ENCODE results near the gene MECP2.

MECP2 gene

DNA sequence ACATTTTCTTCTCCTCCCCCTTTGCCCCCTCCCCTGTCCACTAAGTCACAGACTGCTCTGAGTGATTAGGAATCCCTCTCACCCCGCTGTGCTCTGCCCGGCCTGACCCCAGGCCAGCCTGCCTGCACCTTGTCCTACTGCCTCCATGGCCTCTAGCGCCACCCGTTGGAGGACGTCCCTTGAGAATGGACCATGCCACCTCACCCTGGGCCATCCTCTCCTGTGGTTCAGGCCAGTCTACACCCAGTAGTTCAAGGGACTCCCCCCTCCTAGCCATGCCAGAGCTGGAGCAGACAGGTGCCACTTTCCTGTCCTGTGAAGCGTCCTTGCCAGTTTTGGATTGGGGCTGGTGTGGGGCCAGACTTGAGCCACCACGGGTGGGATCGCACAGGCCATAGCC is 68.1 kb downstream of the MECP2 start:
- no peak for DNase-seq (ENCODE audit: extremely low spot score)
- ChIA-PET POLR2A (no interaction called here), CTCF (interaction anchor here (2.2 kb wide), 1 partner anchor 11 kb away, joined by 7 read pairs; no protein-coding TSS in a partner anchor)
- TF ChIP-seq, protein P1, sequence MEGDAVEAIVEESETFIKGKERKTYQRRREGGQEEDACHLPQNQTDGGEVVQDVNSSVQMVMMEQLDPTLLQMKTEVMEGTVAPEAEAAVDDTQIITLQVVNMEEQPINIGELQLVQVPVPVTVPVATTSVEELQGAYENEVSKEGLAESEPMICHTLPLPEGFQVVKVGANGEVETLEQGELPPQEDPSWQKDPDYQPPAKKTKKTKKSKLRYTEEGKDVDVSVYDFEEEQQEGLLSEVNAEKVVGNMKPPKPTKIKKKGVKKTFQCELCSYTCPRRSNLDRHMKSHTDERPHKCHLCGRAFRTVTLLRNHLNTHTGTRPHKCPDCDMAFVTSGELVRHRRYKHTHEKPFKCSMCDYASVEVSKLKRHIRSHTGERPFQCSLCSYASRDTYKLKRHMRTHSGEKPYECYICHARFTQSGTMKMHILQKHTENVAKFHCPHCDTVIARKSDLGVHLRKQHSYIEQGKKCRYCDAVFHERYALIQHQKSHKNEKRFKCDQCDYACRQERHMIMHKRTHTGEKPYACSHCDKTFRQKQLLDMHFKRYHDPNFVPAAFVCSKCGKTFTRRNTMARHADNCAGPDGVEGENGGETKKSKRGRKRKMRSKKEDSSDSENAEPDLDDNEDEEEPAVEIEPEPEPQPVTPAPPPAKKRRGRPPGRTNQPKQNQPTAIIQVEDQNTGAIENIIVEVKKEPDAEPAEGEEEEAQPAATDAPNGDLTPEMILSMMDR (IDR thresholded peaks at IDR 0.05; ENCODE audit: control extremely low read depth, extremely low read depth, low read depth, missing control alignments) = no peak

DNA sequence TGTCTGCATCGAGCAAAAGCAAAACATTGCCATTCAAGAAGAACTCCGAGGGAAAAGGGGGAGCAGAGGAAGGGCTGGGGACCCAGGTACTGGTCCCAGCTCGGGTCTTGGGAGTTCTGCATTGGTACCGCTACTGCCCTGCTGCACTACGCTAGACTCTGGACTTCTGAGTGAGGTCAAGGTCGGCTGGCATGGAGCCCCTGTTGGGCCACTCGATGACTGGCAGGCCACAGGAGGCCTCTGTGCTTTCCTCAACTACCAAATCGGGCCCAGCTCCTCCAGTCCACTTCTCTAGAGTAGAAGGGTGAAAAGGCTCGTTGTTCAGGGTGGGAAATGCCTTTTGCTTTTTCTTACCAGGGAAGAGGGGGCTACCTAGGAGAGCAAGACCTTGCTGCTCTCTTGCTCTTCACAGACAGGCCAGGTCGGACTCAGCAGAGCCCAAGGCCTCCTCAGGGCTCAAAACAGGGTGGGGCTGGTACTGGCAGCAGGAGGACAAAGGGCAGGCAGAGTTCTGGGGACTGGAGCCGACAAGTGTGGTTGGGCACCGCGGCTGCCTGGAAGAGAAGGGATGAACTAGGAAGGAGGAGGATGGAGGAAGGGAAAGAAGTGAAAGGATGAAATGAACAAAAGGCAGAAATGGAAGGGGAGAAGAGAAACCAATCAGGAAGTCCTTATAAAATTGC is 68.9 kb downstream of the MECP2 start:
- no peak for DNase-seq (ENCODE audit: extremely low spot score)
- ChIA-PET POLR2A (no interaction called here), CTCF (interaction anchor here (1.2 to 3.2 kb wide), 3 partner anchors 8 to 82 kb away, joined by 3 to 18 read pairs (median 3); no protein-coding TSS in a partner anchor)
- TF ChIP-seq, protein P1 (IDR thresholded peaks at IDR 0.05; ENCODE audit: control extremely low read depth, extremely low read depth, low read depth, missing control alignments) = no peak

DNA sequence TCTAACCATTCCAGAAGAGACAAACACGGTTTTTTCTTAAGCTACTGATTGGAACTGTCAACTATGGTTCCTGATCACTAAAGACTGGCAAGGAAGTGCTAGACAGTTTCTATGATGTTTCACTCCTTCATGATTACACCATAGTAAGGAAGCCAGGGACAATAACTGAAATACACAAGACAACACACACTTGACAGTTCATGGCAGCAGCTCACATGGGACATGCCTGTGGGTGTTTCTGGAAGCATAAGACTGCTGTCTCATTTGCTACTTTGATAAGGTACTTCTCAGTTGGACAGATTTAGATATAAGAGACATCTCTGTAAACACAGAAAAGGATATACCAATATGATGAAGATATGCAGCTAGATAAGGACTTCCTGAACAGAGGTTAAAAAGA is 69.5 kb downstream of the MECP2 start:
- ChIA-PET CTCF (interaction anchor here (1.2 to 3.2 kb wide), 4 partner anchors 8 to 81 kb away, joined by 3 to 18 read pairs (median 4); no protein-coding TSS in a partner anchor), POLR2A (no interaction called here)
- DNase-seq (ENCODE audit: extremely low spot score) = no peak
- TF ChIP-seq, protein P1 (IDR thresholded peaks at IDR 0.05; ENCODE audit: control extremely low read depth, extremely low read depth, low read depth, missing control alignments) = no peak

DNA sequence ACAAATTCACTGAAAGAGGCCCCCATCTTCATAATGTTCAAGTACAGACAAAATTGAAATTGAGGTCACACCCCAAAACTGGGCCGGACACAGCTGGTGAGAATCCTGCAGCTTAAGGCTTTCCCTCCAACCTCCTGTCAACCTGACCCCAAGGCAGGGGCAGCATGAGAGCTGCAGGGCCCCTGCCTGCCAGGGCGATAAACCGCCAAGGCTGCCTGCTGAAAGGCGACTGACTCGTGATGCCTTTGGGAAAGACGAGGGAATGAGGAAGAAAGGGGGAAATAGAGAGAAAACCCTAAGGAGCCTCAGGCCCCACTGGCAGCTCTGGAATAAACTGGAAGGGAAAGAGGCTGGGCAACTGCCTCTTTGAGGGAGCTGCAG is 70.5 kb downstream of the MECP2 start:
- TF ChIP-seq, protein P1 (IDR thresholded peaks at IDR 0.05; ENCODE audit: control extremely low read depth, extremely low read depth, low read depth, missing control alignments) = no peak
- DNase-seq (ENCODE audit: extremely low spot score) = no peak
- POLR2A ChIA-PET = no interaction called here
- CTCF ChIA-PET = interaction anchor here (2.2 to 3.2 kb wide), 2 partner anchors 10 to 14 kb away, joined by 5 to 18 read pairs; no protein-coding TSS in a partner anchor

DNA sequence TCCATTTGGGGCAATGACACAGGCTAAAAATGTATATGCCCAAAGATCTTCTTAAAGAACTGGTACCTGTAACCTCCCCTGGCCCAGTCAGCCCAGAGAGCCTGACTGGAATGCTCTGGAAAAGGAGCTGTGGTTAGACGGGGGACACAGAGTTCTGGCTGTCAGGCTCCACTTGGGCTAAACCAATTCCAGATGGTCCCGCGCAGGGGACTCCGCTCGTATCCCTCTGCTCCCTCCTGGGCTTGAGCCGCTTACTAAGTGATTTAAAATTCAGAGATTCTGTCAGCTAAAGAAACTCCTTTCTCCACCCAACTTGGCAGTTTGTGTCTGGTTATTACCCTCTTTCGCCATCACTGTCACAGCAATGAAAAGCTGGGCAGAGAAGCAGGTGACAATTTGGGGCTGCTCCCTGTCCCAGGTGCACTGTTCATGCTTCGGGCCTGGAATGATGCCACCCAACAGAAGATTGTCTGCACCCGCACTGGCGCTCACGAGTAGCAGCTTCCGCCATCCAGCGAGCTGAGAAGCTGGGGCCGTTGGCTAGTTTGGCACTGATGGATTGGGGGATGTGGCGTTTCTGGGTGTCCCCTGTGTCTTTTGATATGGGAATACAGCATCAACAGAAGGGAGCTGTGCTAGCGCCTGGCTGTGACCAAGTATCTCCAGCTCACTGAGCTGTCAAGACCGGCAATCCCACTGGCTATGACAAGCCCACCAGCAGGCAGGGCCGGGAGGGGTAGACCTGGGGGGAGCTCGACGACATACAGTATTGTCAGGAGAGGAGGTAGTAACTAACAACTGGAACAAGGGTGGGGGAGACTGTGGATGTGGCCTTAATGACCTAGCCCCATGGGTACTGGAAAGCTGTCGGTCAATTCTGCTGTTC is 71.1 kb downstream of the MECP2 start:
- CTCF ChIA-PET = interaction anchor here (2.2 to 3.2 kb wide), 2 partner anchors 10 to 13 kb away, joined by 5 to 18 read pairs; no protein-coding TSS in a partner anchor
- TF ChIP-seq, protein P1 (IDR thresholded peaks at IDR 0.05; ENCODE audit: control extremely low read depth, extremely low read depth, low read depth, missing control alignments) = no peak
- POLR2A ChIA-PET = no interaction called here
- no peak for DNase-seq (ENCODE audit: extremely low spot score)

DNA sequence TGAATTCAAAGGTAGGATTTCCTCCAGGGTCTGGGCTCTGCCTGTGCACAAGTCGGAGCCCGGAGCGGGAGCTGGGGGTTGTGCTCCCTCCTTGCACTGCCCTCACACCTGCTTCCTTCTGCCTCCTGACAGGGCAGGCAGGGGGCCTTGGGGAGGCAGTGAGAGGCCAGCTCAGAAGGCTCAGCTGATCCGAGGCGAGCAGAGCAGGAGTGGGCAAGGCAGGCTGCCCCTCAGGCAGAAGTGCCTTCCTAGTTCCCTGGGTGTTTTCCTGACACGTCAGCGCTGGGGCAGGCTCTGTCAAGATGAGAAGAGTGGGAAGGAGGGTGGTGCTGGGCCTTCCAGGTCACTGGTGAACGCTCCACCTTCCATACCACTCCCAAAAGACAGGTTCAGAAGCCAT is 72.3 kb downstream of the MECP2 start:
- ChIA-PET CTCF (interaction anchor here (3.2 kb wide), 1 partner anchor 12 kb away, joined by 18 read pairs; no protein-coding TSS in a partner anchor), POLR2A (no interaction called here)
- no peak for DNase-seq (ENCODE audit: extremely low spot score)
- TF ChIP-seq, protein P1 (IDR thresholded peaks at IDR 0.05; ENCODE audit: control extremely low read depth, extremely low read depth, low read depth, missing control alignments) = no peak
